Brain pericyte (primary cell): Measurements from ENCODE around the gene FHL3.
"Not testable (repeated sequence)": the region's sequence is repeated elsewhere in the genome, so short reads cannot be mapped to it uniquely, and the experiment has no call there.

ENCODE experiments used
- DNase-seq: peaks from one replicate; pipeline ENCODE4 v3.0.0-alpha.2; 2012; ENCODE audit warnings: low read depth, low spot score

Gene FHL3

GRCh38 chr1:37987679-37988078 lies 17.6 kb downstream of the FHL3 start:
- DNase-seq = no peak

GRCh38 chr1:37983546-37983945 lies 21.8 kb downstream of the FHL3 start:
- no peak for DNase-seq

GRCh38 chr1:37978541-37978940 lies 26.8 kb downstream of the FHL3 start:
- no peak for DNase-seq

- DNase-seq = not testable (repeated sequence)
Observed at GRCh38 chr1:37975083-37975482, 30.2 kb downstream of the FHL3 start.

- no peak for DNase-seq
Observed at GRCh38 chr1:37974567-37974966, 30.7 kb downstream of the FHL3 start.

GRCh38 chr1:37973684-37974083 lies 31.6 kb downstream of the FHL3 start:
- not testable (repeated sequence) for DNase-seq

GRCh38 chr1:37965301-37965700 lies 40.0 kb downstream of the FHL3 start:
- DNase-seq = no peak

GRCh38 chr1:37964106-37964505 lies 41.2 kb downstream of the FHL3 start:
- not testable (repeated sequence) for DNase-seq

- no peak for DNase-seq
Observed at GRCh38 chr1:37958690-37959089, 46.6 kb downstream of the FHL3 start.

GRCh38 chr1:37955685-37956084 lies 49.6 kb downstream of the FHL3 start:
- DNase-seq = no peak

- DNase-seq = no peak
Observed at GRCh38 chr1:37954316-37954971, 50.9 kb downstream of the FHL3 start.

GRCh38 chr1:37952738-37953137 lies 52.6 kb downstream of the FHL3 start:
- no peak for DNase-seq

- no peak for DNase-seq
Observed at GRCh38 chr1:37951783-37952624, 53.3 kb downstream of the FHL3 start.

- no peak for DNase-seq
Observed at GRCh38 chr1:37951041-37951782, 54.1 kb downstream of the FHL3 start.

GRCh38 chr1:37949524-37950152 lies 55.7 kb downstream of the FHL3 start:
- no peak for DNase-seq

GRCh38 chr1:37948841-37949240 lies 56.5 kb downstream of the FHL3 start:
- DNase-seq = no peak

- no peak for DNase-seq
Observed at GRCh38 chr1:37948166-37948565, 57.1 kb downstream of the FHL3 start.

GRCh38 chr1:37947364-37947763 lies 58.0 kb downstream of the FHL3 start:
- DNase-seq = no peak
